ENCODE data around the gene ZFR2.

ZFR2 gene

DNA sequence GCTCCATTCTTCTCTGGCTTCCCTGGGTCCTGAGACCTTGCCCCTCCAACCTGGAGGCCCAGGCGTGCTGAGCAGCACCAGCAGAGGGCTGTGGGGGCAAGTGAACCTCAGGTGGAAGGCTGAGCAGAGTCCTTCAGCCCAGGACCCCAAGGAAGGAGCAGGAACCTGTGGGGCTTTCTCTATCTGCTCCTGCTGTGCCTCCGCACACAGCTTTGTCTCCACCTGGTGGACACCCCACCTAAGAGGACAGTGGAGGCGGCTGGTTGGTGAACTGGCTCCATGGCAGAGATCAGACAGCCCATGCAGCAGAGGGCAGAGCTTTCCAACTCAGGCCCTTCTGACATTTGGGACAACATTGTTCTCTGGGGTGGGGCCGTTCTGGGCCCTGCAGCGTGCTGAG lies 19.7 kb downstream of the ZFR2 start:
- no peaks in the 10 kb centered on the region for H3K27me3 ChIP-seq (ENCODE audit: control insufficient read depth, insufficient read depth, low read length)
- H3K9me3 ChIP-seq (ENCODE audit: control insufficient read depth, low read depth, low read length): peaks cover 5% of the 10 kb centered on the region
- no peaks in the 10 kb centered on the region for H3K4me1 ChIP-seq (ENCODE audit: control insufficient read depth, low read depth, low read length)
- no peak overlapping the region for H3K4me3 ChIP-seq (ENCODE audit: low read length)
- no peak overlapping the region for H3K9ac ChIP-seq (ENCODE audit: low read length)
- H3K27ac ChIP-seq (ENCODE audit: low read length): no peak overlapping the region
- H3K36me3 ChIP-seq (ENCODE audit: control insufficient read depth, low read depth, low read length): no peaks in the 10 kb centered on the region

- Histone ChIP-seq H3K9me3 (ENCODE audit: control insufficient read depth, low read depth, low read length) (no peaks in the 10 kb centered on the region), H3K4me3 (ENCODE audit: low read length) (no peak overlapping the region), H3K4me1 (ENCODE audit: control insufficient read depth, low read depth, low read length) (no peaks in the 10 kb centered on the region), H3K9ac (ENCODE audit: low read length) (no peak overlapping the region), H3K27ac (ENCODE audit: low read length) (no peak overlapping the region), H3K36me3 (ENCODE audit: control insufficient read depth, low read depth, low read length) (no peaks in the 10 kb centered on the region), H3K27me3 (ENCODE audit: control insufficient read depth, insufficient read depth, low read length) (no peaks in the 10 kb centered on the region)
These were observed 24.2 kb downstream of the ZFR2 start for GRCh38 chr19:3844596-3844995.

GRCh38 chr19:3842948-3843347 lies 25.9 kb downstream of the ZFR2 start:
- no peaks in the 10 kb centered on the region for H3K36me3 ChIP-seq (ENCODE audit: control insufficient read depth, low read depth, low read length)
- no peaks in the 10 kb centered on the region for H3K27me3 ChIP-seq (ENCODE audit: control insufficient read depth, insufficient read depth, low read length)
- no peak overlapping the region for H3K4me3 ChIP-seq (ENCODE audit: low read length)
- no peak overlapping the region for H3K9ac ChIP-seq (ENCODE audit: low read length)
- H3K27ac ChIP-seq (ENCODE audit: low read length): no peak overlapping the region
- H3K9me3 ChIP-seq (ENCODE audit: control insufficient read depth, low read depth, low read length): no peaks in the 10 kb centered on the region
- no peaks in the 10 kb centered on the region for H3K4me1 ChIP-seq (ENCODE audit: control insufficient read depth, low read depth, low read length)

GRCh38 chr19:3840804-3841203 lies 28.0 kb downstream of the ZFR2 start:
- Histone ChIP-seq H3K27me3 (ENCODE audit: control insufficient read depth, insufficient read depth, low read length) (no peaks in the 10 kb centered on the region), H3K27ac (ENCODE audit: low read length) (no peak overlapping the region), H3K4me3 (ENCODE audit: low read length) (no peak overlapping the region), H3K4me1 (ENCODE audit: control insufficient read depth, low read depth, low read length) (no peaks in the 10 kb centered on the region), H3K9me3 (ENCODE audit: control insufficient read depth, low read depth, low read length) (no peaks in the 10 kb centered on the region), H3K9ac (ENCODE audit: low read length) (no peak overlapping the region), H3K36me3 (ENCODE audit: control insufficient read depth, low read depth, low read length) (no peaks in the 10 kb centered on the region)

- Histone ChIP-seq H3K27me3 (ENCODE audit: control insufficient read depth, insufficient read depth, low read length) (no peaks in the 10 kb centered on the region), H3K9ac (ENCODE audit: low read length) (no peak overlapping the region), H3K4me3 (ENCODE audit: low read length) (no peak overlapping the region), H3K27ac (ENCODE audit: low read length) (no peak overlapping the region), H3K4me1 (ENCODE audit: control insufficient read depth, low read depth, low read length) (no peaks in the 10 kb centered on the region), H3K36me3 (ENCODE audit: control insufficient read depth, low read depth, low read length) (no peaks in the 10 kb centered on the region), H3K9me3 (ENCODE audit: control insufficient read depth, low read depth, low read length) (no peaks in the 10 kb centered on the region)
These were observed 28.9 kb downstream of the ZFR2 start for GRCh38 chr19:3839941-3840340.

DNA sequence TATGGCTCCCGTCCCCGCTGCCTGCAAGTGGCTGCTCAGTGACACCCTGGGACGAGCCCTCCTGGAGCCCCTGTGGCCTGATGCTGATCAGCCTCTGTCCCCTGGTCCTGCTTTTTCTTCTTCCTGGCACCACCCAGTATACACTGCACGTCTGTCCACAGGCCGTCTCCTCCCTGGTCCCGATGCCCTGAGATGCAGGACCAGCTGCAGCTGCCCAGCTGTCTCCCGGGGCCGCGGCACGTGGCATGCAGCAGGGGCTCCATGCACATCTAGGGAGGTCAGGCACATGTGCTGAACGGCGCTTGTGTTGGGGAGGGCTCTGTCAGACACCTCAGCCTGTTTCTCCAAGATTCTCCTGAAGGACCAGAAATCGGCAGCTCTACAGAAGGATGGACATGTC lies 30.2 kb downstream of the ZFR2 start:
- H3K27ac ChIP-seq (ENCODE audit: low read length): no peak overlapping the region
- no peaks in the 10 kb centered on the region for H3K36me3 ChIP-seq (ENCODE audit: control insufficient read depth, low read depth, low read length)
- H3K4me1 ChIP-seq (ENCODE audit: control insufficient read depth, low read depth, low read length): no peaks in the 10 kb centered on the region
- H3K27me3 ChIP-seq (ENCODE audit: control insufficient read depth, insufficient read depth, low read length): no peaks in the 10 kb centered on the region
- H3K9ac ChIP-seq (ENCODE audit: low read length): no peak overlapping the region
- H3K4me3 ChIP-seq (ENCODE audit: low read length): no peak overlapping the region
- H3K9me3 ChIP-seq (ENCODE audit: control insufficient read depth, low read depth, low read length): no peaks in the 10 kb centered on the region

GRCh38 chr19:3837922-3838321 lies 30.9 kb downstream of the ZFR2 start:
- H3K4me3 ChIP-seq (ENCODE audit: low read length): no peak overlapping the region
- no peaks in the 10 kb centered on the region for H3K27me3 ChIP-seq (ENCODE audit: control insufficient read depth, insufficient read depth, low read length)
- no peaks in the 10 kb centered on the region for H3K36me3 ChIP-seq (ENCODE audit: control insufficient read depth, low read depth, low read length)
- no peak overlapping the region for H3K9ac ChIP-seq (ENCODE audit: low read length)
- no peak overlapping the region for H3K27ac ChIP-seq (ENCODE audit: low read length)
- H3K9me3 ChIP-seq (ENCODE audit: control insufficient read depth, low read depth, low read length): no peaks in the 10 kb centered on the region
- H3K4me1 ChIP-seq (ENCODE audit: control insufficient read depth, low read depth, low read length): no peaks in the 10 kb centered on the region

DNA sequence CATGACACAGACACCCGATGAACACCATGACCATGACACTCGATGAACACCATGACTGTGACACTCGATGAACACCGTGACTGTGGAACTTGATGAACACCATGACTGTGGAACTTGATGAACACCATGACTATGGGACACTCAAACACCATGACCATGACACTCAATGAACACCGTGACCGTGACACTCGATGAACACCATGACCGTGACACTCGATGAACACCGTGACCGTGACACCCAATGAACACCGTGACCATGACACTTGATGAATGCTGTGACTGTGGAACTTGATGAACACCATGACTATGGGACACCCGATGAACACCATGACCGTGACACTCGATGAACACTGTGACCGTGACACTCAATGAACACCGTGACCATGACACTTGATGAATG lies 31.5 kb downstream of the ZFR2 start:
- Histone ChIP-seq H3K4me3 (ENCODE audit: low read length) (no peak overlapping the region), H3K4me1 (ENCODE audit: control insufficient read depth, low read depth, low read length) (no peaks in the 10 kb centered on the region), H3K36me3 (ENCODE audit: control insufficient read depth, low read depth, low read length) (no peaks in the 10 kb centered on the region), H3K27ac (ENCODE audit: low read length) (no peak overlapping the region), H3K9me3 (ENCODE audit: control insufficient read depth, low read depth, low read length) (no peaks in the 10 kb centered on the region), H3K9ac (ENCODE audit: low read length) (no peak overlapping the region), H3K27me3 (ENCODE audit: control insufficient read depth, insufficient read depth, low read length) (no peaks in the 10 kb centered on the region)

DNA sequence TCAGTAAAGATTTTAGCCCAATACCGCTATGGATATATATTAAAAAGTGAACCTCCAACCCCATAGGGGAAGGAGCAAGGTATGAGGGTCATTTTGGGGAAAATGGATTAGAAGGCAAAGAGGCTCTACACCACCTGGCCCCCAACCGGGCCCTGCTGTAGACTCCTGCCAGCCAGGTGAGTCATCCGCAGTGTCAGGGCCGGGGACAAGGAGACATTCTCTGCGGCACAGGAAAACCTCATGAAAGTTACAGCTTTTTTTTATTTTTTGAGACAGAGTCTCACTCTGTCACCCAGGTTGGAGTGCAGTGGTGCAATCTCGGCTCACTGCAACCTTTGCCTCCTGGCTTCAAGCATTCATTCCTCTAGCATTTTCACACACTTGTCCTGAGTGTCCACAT lies 32.0 kb downstream of the ZFR2 start:
- Histone ChIP-seq H3K4me3 (ENCODE audit: low read length) (no peak overlapping the region), H3K27ac (ENCODE audit: low read length) (no peak overlapping the region), H3K36me3 (ENCODE audit: control insufficient read depth, low read depth, low read length) (no peaks in the 10 kb centered on the region), H3K4me1 (ENCODE audit: control insufficient read depth, low read depth, low read length) (no peaks in the 10 kb centered on the region), H3K9me3 (ENCODE audit: control insufficient read depth, low read depth, low read length) (no peaks in the 10 kb centered on the region), H3K27me3 (ENCODE audit: control insufficient read depth, insufficient read depth, low read length) (no peaks in the 10 kb centered on the region), H3K9ac (ENCODE audit: low read length) (no peak overlapping the region)

GRCh38 chr19:3835055-3835435 lies 33.8 kb downstream of the ZFR2 start:
- Histone ChIP-seq H3K27ac (ENCODE audit: low read length) (no peak overlapping the region), H3K9me3 (ENCODE audit: control insufficient read depth, low read depth, low read length) (no peaks in the 10 kb centered on the region), H3K36me3 (ENCODE audit: control insufficient read depth, low read depth, low read length) (no peaks in the 10 kb centered on the region), H3K27me3 (ENCODE audit: control insufficient read depth, insufficient read depth, low read length) (no peaks in the 10 kb centered on the region), H3K9ac (ENCODE audit: low read length) (no peak overlapping the region), H3K4me1 (ENCODE audit: control insufficient read depth, low read depth, low read length) (no peaks in the 10 kb centered on the region), H3K4me3 (ENCODE audit: low read length) (no peak overlapping the region)

DNA sequence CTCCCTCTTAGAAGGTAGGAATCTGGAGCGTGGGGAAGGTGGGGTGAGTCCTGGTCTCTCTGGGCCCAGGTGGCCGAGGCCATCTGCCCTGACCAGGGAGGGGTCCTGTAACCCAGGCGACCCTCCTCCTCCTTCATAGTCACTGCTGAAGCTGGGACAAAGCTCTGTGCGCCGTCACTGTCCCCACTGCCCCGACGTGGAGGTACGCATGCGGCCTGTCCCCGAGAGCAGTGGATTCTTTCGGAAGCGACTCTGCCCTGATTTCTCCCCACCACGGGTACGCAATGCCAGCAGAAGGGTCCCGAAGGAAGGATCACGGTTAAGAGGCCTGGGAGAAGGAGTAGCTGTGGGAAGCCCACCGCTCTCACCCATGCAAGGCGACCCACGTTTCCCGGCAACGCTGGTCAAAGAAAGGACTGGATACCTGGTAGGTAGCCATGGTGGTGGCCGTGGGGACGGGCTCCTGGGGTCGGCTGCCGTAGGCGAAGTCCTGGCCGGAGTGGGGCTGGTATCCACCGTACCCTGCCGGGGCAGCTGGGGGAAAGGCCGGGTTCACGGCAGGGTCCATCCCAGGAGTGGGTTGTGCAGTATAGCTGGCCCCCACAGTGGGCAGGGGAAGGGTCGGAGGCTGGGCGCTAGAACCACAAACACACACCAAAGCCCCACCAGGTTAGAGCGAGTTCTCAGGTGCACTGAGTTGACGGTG lies 34.3 kb downstream of the ZFR2 start:
- Histone ChIP-seq H3K9ac (ENCODE audit: low read length) (no peak overlapping the region), H3K9me3 (ENCODE audit: control insufficient read depth, low read depth, low read length) (no peaks in the 10 kb centered on the region)

DNA sequence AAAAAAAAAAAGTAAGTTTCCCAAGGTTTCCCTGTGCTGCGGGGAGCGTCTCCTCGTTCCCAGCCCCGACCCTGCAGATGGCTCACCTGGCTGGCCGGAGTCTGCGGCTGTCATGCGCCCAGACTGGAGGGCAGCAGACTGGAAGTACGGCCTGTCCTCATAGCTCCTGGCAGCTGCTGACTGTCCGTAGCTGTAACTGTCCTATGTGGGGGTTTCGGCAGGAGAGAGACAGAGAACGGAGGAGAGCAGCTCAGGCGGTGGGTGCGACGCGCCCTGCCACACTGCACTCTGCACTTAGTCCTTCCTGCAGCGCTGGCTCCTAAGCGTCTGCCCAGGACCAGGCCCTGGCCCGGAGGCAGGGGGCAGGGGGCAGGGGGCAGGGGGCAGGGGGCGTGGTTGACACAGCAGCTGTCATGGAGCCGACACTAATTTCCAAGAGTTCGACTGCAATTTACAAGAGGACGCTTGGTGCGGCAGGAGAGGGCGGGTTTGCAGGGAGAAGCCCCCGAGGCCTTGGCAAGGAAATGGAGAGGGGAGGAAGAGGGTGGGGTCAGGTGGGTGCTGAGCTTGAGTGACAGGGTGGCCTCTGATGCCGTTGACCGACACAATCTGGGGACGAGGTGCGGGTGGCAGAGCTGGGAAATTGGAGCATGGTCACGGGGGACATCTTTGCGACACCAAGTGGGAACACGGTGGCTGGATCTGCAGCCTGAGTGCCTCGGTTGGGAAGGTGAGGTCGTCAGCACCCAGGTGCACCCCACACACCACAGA lies 35.1 kb downstream of the ZFR2 start:
- H3K36me3 ChIP-seq (ENCODE audit: control insufficient read depth, low read depth, low read length): no peaks in the 10 kb centered on the region
- no peak overlapping the region for H3K27ac ChIP-seq (ENCODE audit: low read length)
- no peak overlapping the region for H3K9ac ChIP-seq (ENCODE audit: low read length)
- no peaks in the 10 kb centered on the region for H3K27me3 ChIP-seq (ENCODE audit: control insufficient read depth, insufficient read depth, low read length)
- H3K4me1 ChIP-seq (ENCODE audit: control insufficient read depth, low read depth, low read length): no peaks in the 10 kb centered on the region
- no peaks in the 10 kb centered on the region for H3K9me3 ChIP-seq (ENCODE audit: control insufficient read depth, low read depth, low read length)
- no peak overlapping the region for H3K4me3 ChIP-seq (ENCODE audit: low read length)

More for the DNA sequence above, 34.3 kb downstream of the ZFR2 start:
- H3K36me3 ChIP-seq (ENCODE audit: control insufficient read depth, low read depth, low read length): no peaks in the 10 kb centered on the region
- H3K27me3 ChIP-seq (ENCODE audit: control insufficient read depth, insufficient read depth, low read length): no peaks in the 10 kb centered on the region
- no peak overlapping the region for H3K4me3 ChIP-seq (ENCODE audit: low read length)
- no peaks in the 10 kb centered on the region for H3K4me1 ChIP-seq (ENCODE audit: control insufficient read depth, low read depth, low read length)
- no peak overlapping the region for H3K27ac ChIP-seq (ENCODE audit: low read length)
